Measurements from ENCODE around the gene BTN1A1. TPM values are rescaled to one million over a fixed set of nuclear protein-coding genes. Genes with fewer than 3 reads are reported as not detected.

The BTN1A1 gene
- total and polyA plus RNA-seq, 2 donors (not counting 1 experiment from before 2014, with no cell fraction given), result not detected

DNA sequence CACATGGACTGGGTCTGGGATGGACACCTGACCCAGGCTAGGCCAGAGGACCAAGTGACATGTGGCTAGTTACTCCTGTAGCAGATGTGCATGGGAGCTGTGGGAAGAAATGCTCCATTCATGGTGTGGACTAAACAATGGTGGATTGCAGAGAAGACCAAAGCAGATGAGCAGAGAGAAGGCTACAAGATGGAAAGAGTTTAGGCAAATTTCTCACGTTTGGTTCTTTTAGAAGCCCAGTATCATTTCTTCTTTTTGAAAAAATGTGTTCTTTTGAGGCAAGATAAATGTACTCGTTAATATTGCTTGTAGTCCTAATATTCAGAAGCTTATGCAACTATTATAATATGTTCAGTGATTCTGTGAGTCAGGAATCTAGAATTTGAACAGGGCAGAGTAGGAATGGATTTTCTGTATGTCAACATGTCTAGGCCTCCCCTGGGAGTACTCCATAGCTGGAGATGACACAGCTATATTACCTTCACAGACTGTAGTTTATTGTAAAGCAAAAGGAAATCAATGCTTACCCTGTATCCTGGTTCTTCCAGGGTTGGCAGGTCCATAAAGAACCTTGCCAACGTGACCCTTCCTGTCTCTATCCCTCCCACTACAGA, 44.6 kb upstream of the BTN1A1 start:
- no peak overlapping the region for H2AFZ ChIP-seq (ENCODE audit: low read length)
- H3K27me3 ChIP-seq (ENCODE audit: control insufficient read depth, insufficient read depth, low read length), result no peaks in the 10 kb centered on the region
- H3K9me3 ChIP-seq (ENCODE audit: control insufficient read depth, insufficient read depth, low read depth, low read length), result no peaks in the 10 kb centered on the region
- no peak overlapping the region for H3K4me2 ChIP-seq (ENCODE audit: extremely low read depth, insufficient read depth, low read length)
- H3K9ac ChIP-seq (ENCODE audit: insufficient read depth, low read length), result no peak overlapping the region
- TF ChIP-seq CTCF (conservative IDR thresholded peaks at IDR 0.05 in 1 of 2, IDR thresholded peaks at IDR 0.05 in 1 of 2; ENCODE audit: low read depth in 1 of 2, low read length in 2 of 2) (no peak), EZH2 (IDR thresholded peaks at IDR 0.05; ENCODE audit: low read length, missing control alignments) (no peak)
- H3K27ac ChIP-seq (ENCODE audit: insufficient read depth, low read length), result no peak overlapping the region
- no peak overlapping the region for H3K4me3 ChIP-seq (replicated peaks in 1 of 4; ENCODE audit: control extremely low read depth in 1 of 4, insufficient read depth in 1 of 4, low read depth in 3 of 4, low read length in 4 of 4)
- no peaks in the 10 kb centered on the region for H4K20me1 ChIP-seq (ENCODE audit: control insufficient read depth, extremely low read depth, insufficient read depth, low read length)
- H3K36me3 ChIP-seq (ENCODE audit: control insufficient read depth, insufficient read depth, low read length), result peaks cover 5% of the 10 kb centered on the region
- no peak for DNase-seq (ENCODE audit: low read depth in 2 of 2)
- peaks cover 5% of the 10 kb centered on the region for H3K4me1 ChIP-seq (ENCODE audit: control insufficient read depth, extremely low read depth, insufficient read depth, low read length)
- peaks cover 25% of the 10 kb centered on the region for H3K79me2 ChIP-seq (ENCODE audit: control insufficient read depth, insufficient read depth, low read length)

- peaks cover 6% of the 10 kb centered on the region for H3K4me1 ChIP-seq (ENCODE audit: control insufficient read depth, extremely low read depth, insufficient read depth, low read length)
- peak overlapping the region; percentile 49 for H3K9ac ChIP-seq (ENCODE audit: insufficient read depth, low read length)
- peak overlapping the region; percentile 93 for H2AFZ ChIP-seq (ENCODE audit: low read length)
- peak overlapping the region; percentile 33 to 99 (median 85) for H3K4me3 ChIP-seq (replicated peaks in 1 of 4; ENCODE audit: control extremely low read depth in 1 of 4, insufficient read depth in 1 of 4, low read depth in 3 of 4, low read length in 4 of 4)
- H3K27ac ChIP-seq (ENCODE audit: insufficient read depth, low read length), result peak overlapping the region; percentile 95
- H3K4me2 ChIP-seq (ENCODE audit: extremely low read depth, insufficient read depth, low read length), result peak overlapping the region; percentile 81
- TF ChIP-seq CTCF (conservative IDR thresholded peaks at IDR 0.05 in 1 of 2, IDR thresholded peaks at IDR 0.05 in 1 of 2; ENCODE audit: low read depth in 1 of 2, low read length in 2 of 2), result no peak
- TF ChIP-seq EZH2 (IDR thresholded peaks at IDR 0.05; ENCODE audit: low read length, missing control alignments), result no peak
- H3K9me3 ChIP-seq (ENCODE audit: control insufficient read depth, insufficient read depth, low read depth, low read length), result no peaks in the 10 kb centered on the region
- peaks cover 9% of the 10 kb centered on the region for H3K36me3 ChIP-seq (ENCODE audit: control insufficient read depth, insufficient read depth, low read length)
- no peaks in the 10 kb centered on the region for H3K27me3 ChIP-seq (ENCODE audit: control insufficient read depth, insufficient read depth, low read length)
- peaks cover 32% of the 10 kb centered on the region for H3K79me2 ChIP-seq (ENCODE audit: control insufficient read depth, insufficient read depth, low read length)
- H4K20me1 ChIP-seq (ENCODE audit: control insufficient read depth, extremely low read depth, insufficient read depth, low read length), result no peaks in the 10 kb centered on the region
- no peak for DNase-seq (ENCODE audit: low read depth in 2 of 2)
Observed at GRCh38 chr6:26457264-26457805, 42.8 kb upstream of the BTN1A1 start.

DNA sequence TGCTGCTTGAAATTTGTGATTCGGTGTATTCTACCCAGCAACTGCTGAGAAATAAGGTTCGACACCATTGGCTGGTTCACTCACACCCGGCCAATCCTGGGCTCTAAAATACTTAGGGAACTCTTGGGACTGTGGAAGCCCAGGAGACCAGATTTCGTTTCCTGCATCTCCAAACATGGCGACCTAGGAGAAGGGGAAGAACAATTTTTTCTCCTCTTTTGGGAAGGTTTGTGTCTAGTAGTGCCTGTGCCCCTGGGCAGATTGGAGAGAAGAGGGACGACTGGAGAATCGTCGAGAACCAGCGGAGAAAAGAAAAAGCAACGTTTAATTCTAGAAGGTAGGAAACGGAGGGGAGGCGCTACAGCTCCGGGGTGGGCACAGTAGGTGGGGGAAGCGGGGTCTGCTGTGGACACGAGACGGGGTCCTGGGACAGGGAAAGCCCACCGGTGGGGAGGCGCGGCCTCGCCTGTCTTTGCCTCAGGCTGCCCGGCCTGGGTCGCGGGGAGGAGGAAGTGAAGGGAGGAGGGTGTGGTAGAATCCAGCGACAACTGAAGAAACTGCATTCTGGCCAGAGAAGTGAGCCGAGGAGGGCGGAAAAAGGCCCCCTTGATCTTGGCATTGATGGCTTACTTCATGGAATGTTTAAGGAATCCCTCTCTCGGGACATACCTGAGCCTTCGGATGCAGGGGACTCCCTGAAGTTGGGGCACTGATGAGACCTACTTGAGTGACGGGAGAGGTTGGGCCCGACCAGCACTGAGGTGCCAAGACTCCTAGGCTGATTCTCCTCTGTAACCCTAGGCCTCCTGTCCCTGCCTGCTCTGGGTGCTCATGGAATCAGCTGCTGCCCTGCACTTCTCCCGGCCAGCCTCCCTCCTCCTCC, 42.1 kb upstream of the BTN1A1 start, which contains the start of gene BTN2A1:
BTN2A1 (plus strand) TSS at position 150 of the 883 bp plus-strand sequence; CDS start at position 832, 682 bp downstream.
- peak within 1 kb of the TSS; percentile 95 for H3K27ac ChIP-seq (ENCODE audit: insufficient read depth, low read length)
- no peaks in the 10 kb centered on the region for H3K9me3 ChIP-seq (ENCODE audit: control insufficient read depth, insufficient read depth, low read depth, low read length)
- peak within 1 kb of the TSS; percentile 93 for H2AFZ ChIP-seq (ENCODE audit: low read length)
- H4K20me1 ChIP-seq (ENCODE audit: control insufficient read depth, extremely low read depth, insufficient read depth, low read length), result no peaks in the 10 kb centered on the region
- peak within 1 kb of the TSS; percentile 81 for H3K4me2 ChIP-seq (ENCODE audit: extremely low read depth, insufficient read depth, low read length)
- peaks cover 35% of the 10 kb centered on the region for H3K79me2 ChIP-seq (ENCODE audit: control insufficient read depth, insufficient read depth, low read length)
- peaks cover 6% of the 10 kb centered on the region for H3K4me1 ChIP-seq (ENCODE audit: control insufficient read depth, extremely low read depth, insufficient read depth, low read length)
- H3K27me3 ChIP-seq (ENCODE audit: control insufficient read depth, insufficient read depth, low read length), result no peaks in the 10 kb centered on the region
- peaks cover 13% of the 10 kb centered on the region for H3K36me3 ChIP-seq (ENCODE audit: control insufficient read depth, insufficient read depth, low read length)
- H3K4me3 ChIP-seq (replicated peaks in 1 of 4; ENCODE audit: control extremely low read depth in 1 of 4, insufficient read depth in 1 of 4, low read depth in 3 of 4, low read length in 4 of 4), result peak within 1 kb of the TSS; percentile 70 to 99 (median 85)
- peak within 1 kb of the TSS; percentile 86 for H3K9ac ChIP-seq (ENCODE audit: insufficient read depth, low read length)
- DNase-seq (ENCODE audit: low read depth in 2 of 2), result peak; percentile 92 to 95
- TF ChIP-seq EZH2 (IDR thresholded peaks at IDR 0.05; ENCODE audit: low read length, missing control alignments) (no peak), CTCF (conservative IDR thresholded peaks at IDR 0.05 in 1 of 2, IDR thresholded peaks at IDR 0.05 in 1 of 2; ENCODE audit: low read depth in 1 of 2, low read length in 2 of 2) (no peak)
